Panc1 (cell line): ENCODE results near the gene PHKB.

Experiments
- CTCF ChIP-seq: fragments of 450-650 bp; IDR thresholded peaks from 2 replicates; pipeline ENCODE4 v1.5.1; 2017; ENCODE audit warnings: mild to moderate bottlenecking
- REST ChIP-seq, 2 experiments: IDR thresholded peaks; 2 replicates each; pipeline ENCODE4 v1.6.1; 2011 to 2012; ENCODE audit warnings: low read depth in 2 of 2, control low read depth in 1 of 2, low read length in 1 of 2, mild to moderate bottlenecking in 1 of 2, moderate library complexity in 1 of 2; ENCODE audit not compliant: insufficient read depth in 1 of 2

- TF ChIP-seq CTCF (no peak), REST (IDR thresholded peaks at IDR 0.05; ENCODE audit: insufficient read depth in 1 of 2, low read depth in 2 of 2, low read length in 1 of 2) (no peak)
Observed at GRCh38 chr16:47461598-47462266, 601 bp downstream of the PHKB start.
